ENCODE results near the gene NR2F2. TPM values are rescaled to one million over a fixed set of nuclear protein-coding genes. Genes with fewer than 3 reads are reported as not detected.

Gene NR2F2
- total and polyA plus RNA-seq, 2 of the 13 experiments (the other 11 are each of a cell fraction or from before 2014, with no cell fraction given), result 3.5 to 4.7 TPM

- TF ChIP-seq ZNF775 (CRISPR knock-in tag; IDR thresholded peaks at IDR 0.05; ENCODE audit: borderline replicate concordance) (no peak), MAZ (IDR thresholded peaks at IDR 0.05; ENCODE audit: borderline replicate concordance, low read depth, low read length) (no peak), MAZ (CRISPR knock-in tag; IDR thresholded peaks at IDR 0.05; ENCODE audit: low read depth) (0 out of 2 replicates have a peak, but pooled peaks have one; percentile 34), ZNF609 (CRISPR knock-in tag; IDR thresholded peaks at IDR 0.05; ENCODE audit: borderline replicate concordance) (no peak; the same call in 1 of the 2 replicates), NFKB2 (CRISPR knock-in tag; IDR thresholded peaks at IDR 0.05; ENCODE audit: borderline replicate concordance) (no peak), FIP1L1 (IDR thresholded peaks at IDR 0.05; ENCODE audit: borderline replicate concordance, insufficient read depth, low read depth, low read length) (no peak), HDAC1 (CRISPR knock-in tag; IDR thresholded peaks at IDR 0.05) (peak; percentile 50; the same call in 1 of the 2 replicates), ZNF646 (CRISPR knock-in tag; IDR thresholded peaks at IDR 0.05) (no peak)
- TF ChIP-seq, protein P1, sequence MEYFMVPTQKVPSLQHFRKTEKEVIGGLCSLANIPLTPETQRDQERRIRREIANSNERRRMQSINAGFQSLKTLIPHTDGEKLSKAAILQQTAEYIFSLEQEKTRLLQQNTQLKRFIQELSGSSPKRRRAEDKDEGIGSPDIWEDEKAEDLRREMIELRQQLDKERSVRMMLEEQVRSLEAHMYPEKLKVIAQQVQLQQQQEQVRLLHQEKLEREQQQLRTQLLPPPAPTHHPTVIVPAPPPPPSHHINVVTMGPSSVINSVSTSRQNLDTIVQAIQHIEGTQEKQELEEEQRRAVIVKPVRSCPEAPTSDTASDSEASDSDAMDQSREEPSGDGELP (IDR thresholded peaks at IDR 0.05; ENCODE audit: borderline replicate concordance, low read depth), result no peak
- TF ChIP-seq, protein P2, sequence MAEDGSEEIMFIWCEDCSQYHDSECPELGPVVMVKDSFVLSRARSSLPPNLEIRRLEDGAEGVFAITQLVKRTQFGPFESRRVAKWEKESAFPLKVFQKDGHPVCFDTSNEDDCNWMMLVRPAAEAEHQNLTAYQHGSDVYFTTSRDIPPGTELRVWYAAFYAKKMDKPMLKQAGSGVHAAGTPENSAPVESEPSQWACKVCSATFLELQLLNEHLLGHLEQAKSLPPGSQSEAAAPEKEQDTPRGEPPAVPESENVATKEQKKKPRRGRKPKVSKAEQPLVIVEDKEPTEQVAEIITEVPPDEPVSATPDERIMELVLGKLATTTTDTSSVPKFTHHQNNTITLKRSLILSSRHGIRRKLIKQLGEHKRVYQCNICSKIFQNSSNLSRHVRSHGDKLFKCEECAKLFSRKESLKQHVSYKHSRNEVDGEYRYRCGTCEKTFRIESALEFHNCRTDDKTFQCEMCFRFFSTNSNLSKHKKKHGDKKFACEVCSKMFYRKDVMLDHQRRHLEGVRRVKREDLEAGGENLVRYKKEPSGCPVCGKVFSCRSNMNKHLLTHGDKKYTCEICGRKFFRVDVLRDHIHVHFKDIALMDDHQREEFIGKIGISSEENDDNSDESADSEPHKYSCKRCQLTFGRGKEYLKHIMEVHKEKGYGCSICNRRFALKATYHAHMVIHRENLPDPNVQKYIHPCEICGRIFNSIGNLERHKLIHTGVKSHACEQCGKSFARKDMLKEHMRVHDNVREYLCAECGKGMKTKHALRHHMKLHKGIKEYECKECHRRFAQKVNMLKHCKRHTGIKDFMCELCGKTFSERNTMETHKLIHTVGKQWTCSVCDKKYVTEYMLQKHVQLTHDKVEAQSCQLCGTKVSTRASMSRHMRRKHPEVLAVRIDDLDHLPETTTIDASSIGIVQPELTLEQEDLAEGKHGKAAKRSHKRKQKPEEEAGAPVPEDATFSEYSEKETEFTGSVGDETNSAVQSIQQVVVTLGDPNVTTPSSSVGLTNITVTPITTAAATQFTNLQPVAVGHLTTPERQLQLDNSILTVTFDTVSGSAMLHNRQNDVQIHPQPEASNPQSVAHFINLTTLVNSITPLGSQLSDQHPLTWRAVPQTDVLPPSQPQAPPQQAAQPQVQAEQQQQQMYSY (CRISPR knock-in tag; IDR thresholded peaks at IDR 0.05), result no peak
These were observed at the start of gene NR2F2 (continued) for GRCh38 chr15:96330450-96331143.
